Trophoblast cell (in vitro differentiated cells and primary cell): ENCODE results near the gene LRWD1.

Source experiments
- DNase-seq, 2 donors: peaks; one replicate each; pipeline ENCODE4 v3.0.0-alpha.2; 2016
- H2AFZ ChIP-seq: 2 replicates; pipeline ENCODE4 v1.6.1; 2013; ENCODE audit warnings: low read length, moderate library complexity, mild to moderate bottlenecking; ENCODE audit not compliant: insufficient read depth, poor library complexity
- H2AK5ac ChIP-seq: 2 replicates; pipeline ENCODE4 v1.6.1; 2013; ENCODE audit warnings: mild to moderate bottlenecking, low read length
- H2BK120ac ChIP-seq: 2 replicates; pipeline ENCODE4 v1.6.1; 2013; ENCODE audit warnings: low read length, mild to moderate bottlenecking, moderate library complexity; ENCODE audit not compliant: insufficient read depth, poor library complexity
- H2BK12ac ChIP-seq: 2 replicates; pipeline ENCODE4 v1.6.1; 2013; ENCODE audit warnings: mild to moderate bottlenecking, low read length, moderate library complexity
- H2BK5ac ChIP-seq: 2 replicates; pipeline ENCODE4 v1.6.1; 2013; ENCODE audit warnings: low read length, low read depth, moderate library complexity, mild to moderate bottlenecking; ENCODE audit not compliant: poor library complexity
- H3K14ac ChIP-seq: 2 replicates; pipeline ENCODE4 v1.6.1; 2013; ENCODE audit warnings: mild to moderate bottlenecking, low read length
- H3K18ac ChIP-seq: 2 replicates; pipeline ENCODE4 v1.6.1; 2013; ENCODE audit warnings: mild to moderate bottlenecking, low read length
- H3K23ac ChIP-seq: 2 replicates; pipeline ENCODE4 v1.6.1; 2013; ENCODE audit warnings: low read length
- H3K27ac ChIP-seq: 2 replicates; pipeline ENCODE4 v1.5.1; 2013; ENCODE audit warnings: low read depth, mild to moderate bottlenecking, inconsistent platforms, low read length, moderate library complexity
- H3K27me3 ChIP-seq: 2 replicates; pipeline ENCODE4 v1.6.1; 2013; ENCODE audit warnings: inconsistent platforms, mild to moderate bottlenecking, low read length, moderate library complexity; ENCODE audit not compliant: insufficient read depth
- H3K36me3 ChIP-seq, 2 experiments: 1 replicate in 1 of 2; 2 replicates in 1 of 2; pipeline ENCODE4 v1.6.1; 2013; ENCODE audit warnings: low read length in 2 of 2, mild to moderate bottlenecking in 2 of 2, moderate library complexity in 1 of 2; ENCODE audit not compliant: insufficient read depth in 2 of 2, control insufficient read depth in 1 of 2
- H3K4ac ChIP-seq: 2 replicates; pipeline ENCODE4 v1.6.1; 2013; ENCODE audit warnings: low read depth, mild to moderate bottlenecking, low read length, moderate library complexity
- H3K4me1 ChIP-seq, 2 experiments: 1 replicate in 1 of 2; 2 replicates in 1 of 2; pipeline ENCODE4 v1.6.1; 2013; ENCODE audit warnings: low read length in 2 of 2, mild to moderate bottlenecking in 2 of 2, moderate library complexity in 1 of 2; ENCODE audit not compliant: insufficient read depth in 2 of 2, control insufficient read depth in 1 of 2
- H3K4me2 ChIP-seq: 2 replicates; pipeline ENCODE4 v1.6.1; 2013; ENCODE audit warnings: inconsistent platforms, mild to moderate bottlenecking, low read length, moderate library complexity
- H3K4me3 ChIP-seq: 2 replicates; pipeline ENCODE4 v1.5.1; 2013; ENCODE audit warnings: mild to moderate bottlenecking, low read depth, low read length, inconsistent platforms
- H3K79me1 ChIP-seq: one replicate; pipeline ENCODE4 v1.6.1; 2013; ENCODE audit warnings: low read length
- H3K79me2 ChIP-seq: 2 replicates; pipeline ENCODE4 v1.6.1; 2013; ENCODE audit warnings: low read length, mild to moderate bottlenecking; ENCODE audit not compliant: control insufficient read depth, insufficient read depth, poor library complexity
- H3K9ac ChIP-seq: 2 replicates; pipeline ENCODE4 v1.6.1; 2013; ENCODE audit warnings: mild to moderate bottlenecking, low read length
- H3K9me3 ChIP-seq: 2 replicates; pipeline ENCODE4 v1.6.1; 2013; ENCODE audit warnings: low read depth, mild to moderate bottlenecking, control low read depth, inconsistent platforms, low read length; ENCODE audit not compliant: insufficient read depth
- H4K12ac ChIP-seq: 2 replicates; pipeline ENCODE4 v1.6.1; 2013; ENCODE audit warnings: low read depth, mild to moderate bottlenecking, low read length, moderate library complexity
- H4K8ac ChIP-seq: 2 replicates; pipeline ENCODE4 v1.6.1; 2013; ENCODE audit warnings: low read depth, mild to moderate bottlenecking, low read length, moderate library complexity
- H4K91ac ChIP-seq: one replicate; pipeline ENCODE4 v1.6.1; 2013; ENCODE audit warnings: low read depth, mild to moderate bottlenecking, low read length, moderate library complexity
- WGBS: extraction: QIAGEN DNeasy Blood & Tissue Kit; methylation state at CpG from one replicate; pipeline ENCODE4 v1.1.7; 2013; ENCODE audit warnings: missing lambda C conversion rate; ENCODE audit not compliant: insufficient read length, insufficient coverage; ENCODE audit errors: extremely low coverage; 5-methylcytosine and 5-hydroxymethylcytosine counted together

LRWD1 gene

DNA sequence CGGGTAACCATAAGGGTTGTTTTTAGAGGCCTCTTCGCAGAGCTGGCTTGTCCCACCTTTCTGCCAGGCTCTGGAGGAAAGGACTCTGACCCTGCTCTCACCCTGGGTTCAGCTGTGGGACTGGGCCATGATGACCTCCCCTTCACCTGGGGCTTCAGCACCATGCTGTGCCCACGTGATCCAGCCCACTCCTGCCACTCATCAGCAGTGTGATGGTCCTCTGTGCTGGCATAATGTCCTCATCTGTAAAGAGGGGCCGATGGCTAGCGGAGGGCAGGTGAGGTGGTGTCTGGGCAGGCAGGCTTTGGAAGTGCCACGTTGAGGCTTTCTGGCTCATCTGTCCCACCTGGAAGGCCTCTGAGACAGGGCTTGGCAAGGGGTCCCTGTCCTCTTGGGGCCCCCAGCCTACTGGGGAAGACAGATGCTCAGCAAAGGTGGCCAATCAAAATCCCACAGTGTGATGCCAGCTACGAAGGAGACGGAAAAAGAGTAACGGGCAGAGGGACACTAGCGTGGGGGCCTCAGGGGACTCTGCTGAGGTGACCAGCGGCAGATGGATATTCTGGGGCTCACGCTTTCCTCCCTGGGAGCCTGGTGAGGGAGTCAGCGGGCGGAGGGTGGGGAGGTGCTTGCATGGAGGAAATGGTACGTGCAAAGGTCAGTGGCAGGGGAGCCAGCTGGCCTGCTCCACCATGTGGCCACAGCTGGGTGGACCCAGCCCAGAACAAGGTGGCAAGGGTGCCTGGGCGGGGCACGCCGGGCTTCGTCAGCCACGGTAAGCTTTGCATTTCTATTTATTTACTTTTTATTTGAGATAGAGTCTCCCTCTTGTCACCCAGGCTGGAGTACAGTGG lies 5.4 kb downstream of the LRWD1 start:
- Histone ChIP-seq H3K18ac (no peak overlapping the region), H3K4me2 (no peak overlapping the region), H3K27me3 (no peaks in the 10 kb centered on the region), H3K9me3 (no peaks in the 10 kb centered on the region), H3K4me3 (no peak overlapping the region), H3K9ac (no peak overlapping the region), H3K14ac (no peak overlapping the region), H2BK120ac (no peak overlapping the region), H3K4ac (no peak overlapping the region), H2AK5ac (no peak overlapping the region), H3K27ac (no peak overlapping the region), H3K4me1 (peaks cover 3 to 7% of the 10 kb centered on the region in 2 experiments), H3K79me2 (peaks cover under 1% of the 10 kb centered on the region), H2AFZ (no peak overlapping the region), H4K91ac (no peak overlapping the region), H2BK5ac (no peak overlapping the region), H4K12ac (no peak overlapping the region), H3K79me1 (peaks cover under 1% of the 10 kb centered on the region), H2BK12ac (no peak overlapping the region), H3K36me3 (peaks cover 50 to 64% of the 10 kb centered on the region in 2 experiments), H4K8ac (no peak overlapping the region), H3K23ac (no peak overlapping the region)
- no peak for DNase-seq
- no CpG with 5 or more reads among the region's 20 CpGs for WGBS

DNA sequence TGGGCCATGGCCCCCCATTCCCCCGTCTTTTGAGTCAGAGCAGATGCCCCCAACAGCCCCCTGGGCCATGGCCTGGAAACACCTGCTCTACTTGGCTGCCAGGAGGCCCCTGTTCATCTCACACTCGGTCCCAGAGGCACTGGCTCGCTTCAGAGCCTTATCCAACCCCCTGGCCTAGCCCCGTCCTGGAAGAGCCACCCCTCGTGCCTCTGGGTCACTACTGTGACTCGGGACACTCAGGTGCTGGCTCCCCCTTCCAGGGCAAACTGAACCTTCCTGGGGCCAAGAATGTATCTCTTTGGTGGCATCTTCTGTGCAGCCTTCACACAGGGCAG lies 7.0 kb downstream of the LRWD1 start:
- Histone ChIP-seq H4K12ac (no peak overlapping the region), H3K79me2 (no peaks in the 10 kb centered on the region), H3K18ac (no peak overlapping the region), H2AK5ac (no peak overlapping the region), H2AFZ (no peak overlapping the region), H3K9ac (no peak overlapping the region), H4K8ac (no peak overlapping the region), H3K14ac (no peak overlapping the region), H2BK5ac (no peak overlapping the region), H2BK120ac (no peak overlapping the region), H3K4ac (no peak overlapping the region), H3K4me3 (no peak overlapping the region), H3K79me1 (no peaks in the 10 kb centered on the region), H3K36me3 (peaks cover 49 to 64% of the 10 kb centered on the region in 2 experiments), H3K4me2 (no peak overlapping the region), H3K27ac (no peak overlapping the region), H4K91ac (no peak overlapping the region), H3K4me1 (no peaks in the 10 kb centered on the region), H2BK12ac (no peak overlapping the region), H3K23ac (no peak overlapping the region), H3K27me3 (no peaks in the 10 kb centered on the region), H3K9me3 (no peaks in the 10 kb centered on the region)
- DNase-seq = no peak
- no CpG with 5 or more reads among the region's 6 CpGs for WGBS

DNA sequence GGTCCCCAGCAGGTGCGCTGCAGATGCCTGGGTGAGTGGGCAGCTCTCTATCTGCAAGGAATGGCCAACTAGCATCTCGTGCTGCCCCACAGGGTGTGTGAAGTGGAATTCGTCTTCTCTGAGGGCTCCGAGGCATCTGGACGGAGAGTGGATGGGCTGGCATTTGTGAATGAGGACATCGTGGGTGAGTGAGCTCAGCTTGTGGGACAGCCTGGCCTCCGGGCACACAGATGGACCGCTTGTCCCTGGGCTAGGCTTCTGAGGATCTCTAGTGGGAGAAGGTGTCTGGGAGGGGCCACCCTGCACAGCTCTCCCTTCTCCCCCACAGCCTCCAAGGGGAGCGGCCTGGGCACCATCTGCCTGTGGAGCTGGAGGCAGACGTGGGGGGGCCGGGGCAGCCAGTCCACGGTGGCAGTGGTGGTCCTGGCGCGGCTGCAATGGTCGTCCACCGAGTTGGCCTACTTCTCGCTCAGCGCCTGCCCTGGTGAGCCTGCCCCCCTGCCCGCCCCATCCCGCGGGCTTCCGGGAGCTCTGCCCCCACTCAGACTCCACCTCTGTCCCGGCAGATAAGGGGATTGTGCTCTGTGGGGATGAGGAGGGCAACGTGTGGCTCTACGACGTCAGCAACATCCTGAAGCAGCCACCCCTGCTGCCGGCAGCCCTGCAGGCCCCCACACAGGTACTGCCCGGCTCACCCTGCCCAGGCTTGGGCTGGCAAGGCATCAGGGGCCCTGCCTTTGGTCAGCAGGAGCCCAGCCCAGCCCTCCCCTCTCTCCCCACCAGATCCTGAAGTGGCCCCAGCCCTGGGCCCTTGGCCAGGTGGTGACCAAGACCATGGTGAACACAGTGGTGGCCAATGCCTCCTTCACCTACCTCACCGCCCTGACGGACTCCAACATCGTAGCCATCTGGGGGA lies 7.6 kb downstream of the LRWD1 start:
- H3K27me3 ChIP-seq = no peaks in the 10 kb centered on the region
- no peak overlapping the region for H2BK120ac ChIP-seq
- H3K79me2 ChIP-seq = no peaks in the 10 kb centered on the region
- no peak overlapping the region for H3K18ac ChIP-seq
- no peak overlapping the region for H2BK12ac ChIP-seq
- no peak overlapping the region for H4K12ac ChIP-seq
- H4K8ac ChIP-seq = no peak overlapping the region
- H3K23ac ChIP-seq = no peak overlapping the region
- peaks cover 47 to 61% of the 10 kb centered on the region in 2 experiments for H3K36me3 ChIP-seq
- no peaks in the 10 kb centered on the region for H3K4me1 ChIP-seq
- no peak overlapping the region for H4K91ac ChIP-seq
- H3K4me3 ChIP-seq = no peak overlapping the region
- no peak overlapping the region for H3K4ac ChIP-seq
- H2BK5ac ChIP-seq = no peak overlapping the region
- no peak overlapping the region for H3K14ac ChIP-seq
- no peak overlapping the region for H3K9ac ChIP-seq
- H3K9me3 ChIP-seq = no peaks in the 10 kb centered on the region
- DNase-seq = no peak
- no peak overlapping the region for H2AFZ ChIP-seq
- H3K79me1 ChIP-seq = no peaks in the 10 kb centered on the region
- H2AK5ac ChIP-seq = no peak overlapping the region
- no peak overlapping the region for H3K27ac ChIP-seq
- no peak overlapping the region for H3K4me2 ChIP-seq
- WGBS = no CpG with 5 or more reads among the region's 31 CpGs

DNA sequence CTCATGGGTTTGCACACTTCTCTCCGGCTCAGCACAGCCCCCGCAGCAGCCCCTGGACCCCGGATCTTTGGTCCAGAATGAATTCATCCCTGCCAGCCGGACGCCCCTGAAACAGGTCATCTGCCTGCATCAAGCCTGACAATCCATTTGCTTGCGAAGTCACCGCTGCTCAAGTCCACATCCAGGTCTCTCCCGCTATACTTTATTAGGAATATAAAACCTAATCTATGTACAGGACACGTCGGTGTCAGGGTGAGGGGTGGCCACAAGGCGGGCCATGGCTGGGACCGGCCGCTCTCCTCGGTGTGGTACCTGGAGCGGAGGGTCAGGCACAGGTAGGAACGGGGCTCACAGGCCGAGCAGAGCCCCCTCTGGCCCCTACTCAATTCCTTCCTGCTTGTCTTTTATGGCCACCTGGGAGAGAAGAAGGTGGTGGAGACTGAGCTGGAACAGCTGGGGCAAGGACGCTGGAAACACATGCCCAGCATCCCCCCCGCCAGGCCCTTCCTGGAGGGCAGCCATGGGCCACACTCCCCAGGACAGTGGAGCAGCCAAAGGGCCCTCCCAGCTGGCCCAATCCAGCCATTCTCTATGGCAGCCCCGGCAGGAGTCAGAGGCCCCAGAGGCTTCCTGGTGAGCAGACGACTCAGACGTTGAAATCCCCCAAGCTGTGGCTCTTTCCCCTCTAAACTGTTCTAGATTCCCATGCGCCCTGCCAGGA lies 8.6 kb downstream of the LRWD1 start:
- H4K91ac ChIP-seq = no peak overlapping the region
- H4K8ac ChIP-seq = no peak overlapping the region
- peaks cover 36 to 51% of the 10 kb centered on the region in 2 experiments for H3K36me3 ChIP-seq
- no peak overlapping the region for H2BK12ac ChIP-seq
- H2BK5ac ChIP-seq = no peak overlapping the region
- no peak overlapping the region for H2AK5ac ChIP-seq
- H3K4me3 ChIP-seq = no peak overlapping the region
- H3K27ac ChIP-seq = no peak overlapping the region
- no peak overlapping the region for H4K12ac ChIP-seq
- no peaks in the 10 kb centered on the region for H3K9me3 ChIP-seq
- H3K4me2 ChIP-seq = no peak overlapping the region
- DNase-seq = no peak
- H2AFZ ChIP-seq = no peak overlapping the region
- no peak overlapping the region for H3K14ac ChIP-seq
- no peaks in the 10 kb centered on the region for H3K79me2 ChIP-seq
- H3K4ac ChIP-seq = no peak overlapping the region
- H3K18ac ChIP-seq = no peak overlapping the region
- no peak overlapping the region for H3K23ac ChIP-seq
- no CpG with 5 or more reads among the region's 23 CpGs for WGBS
- no peaks in the 10 kb centered on the region for H3K27me3 ChIP-seq
- no peaks in the 10 kb centered on the region for H3K79me1 ChIP-seq
- H3K4me1 ChIP-seq = no peaks in the 10 kb centered on the region
- no peak overlapping the region for H2BK120ac ChIP-seq
- H3K9ac ChIP-seq = no peak overlapping the region
